Neural progenitor cell (in vitro differentiated cells): Measurements from ENCODE around the gene TRAPPC10.

Source experiments
- CTCF ChIP-seq: fragments of 200-600 bp; sonication (generic); IDR thresholded peaks from 2 replicates; pipeline ENCODE4 v1.5.1; 2017; ENCODE audit warnings: antibody characterized with exemption, mild to moderate bottlenecking
- EZH2 ChIP-seq: fragments of 200-600 bp; sonication (generic); IDR thresholded peaks from 2 replicates; pipeline ENCODE4 v1.6.1; 2017; ENCODE audit warnings: antibody characterized with exemption, mild to moderate bottlenecking, moderate library complexity
- EZH2phosphoT487 ChIP-seq: fragments of 200-600 bp; sonication (generic); IDR thresholded peaks from 2 replicates; pipeline ENCODE4 v1.6.1; 2017; ENCODE audit warnings: antibody characterized with exemption

GRCh38 chr21:44079446-44079845 lies 67.3 kb downstream of the TRAPPC10 start:
- TF ChIP-seq CTCF (no peak), EZH2 (no peak), EZH2phosphoT487 (no peak)
